Measurements from ENCODE around the gene DNAAF1. TPM values are rescaled to one million over a fixed set of nuclear protein-coding genes. Genes with fewer than 3 reads are reported as not detected.

DNAAF1 gene
- total RNA-seq, 2 donors from 2014 or later, result 0.32 to 8.2 TPM

GRCh38 chr16:84178892-84179611 lies 33.9 kb downstream of the DNAAF1 start:
- no peak overlapping the region for H3K4me3 ChIP-seq
- no peaks in the 10 kb centered on the region for H3K9me3 ChIP-seq
- no peak for DNase-seq (ENCODE audit: low spot score)
- 87% methylated on average over 20 of the region's 28 CpGs for WGBS
- H3K36me3 ChIP-seq, result peaks cover 9 to 25% of the 10 kb centered on the region in 2 donors
- H3K4me1 ChIP-seq (replicated peaks), result peaks cover 6% of the 10 kb centered on the region
- no peak for TF ChIP-seq POLR2A (IDR thresholded peaks at IDR 0.05)
- no peak for TF ChIP-seq POLR2AphosphoS5 (IDR thresholded peaks at IDR 0.05)
- TF ChIP-seq CTCF (IDR thresholded peaks at IDR 0.05), result no peak
- no peak overlapping the region for H3K27ac ChIP-seq
- intact Hi-C loops (cut with DNase I), result loop anchor here (5.0 to 10.0 kb wide), 2 partner anchors 92 to 214 kb away; partner anchors contain the start of gene NECAB2
- no peaks in the 10 kb centered on the region for H3K27me3 ChIP-seq (replicated peaks; ENCODE audit: insufficient read depth)

DNA sequence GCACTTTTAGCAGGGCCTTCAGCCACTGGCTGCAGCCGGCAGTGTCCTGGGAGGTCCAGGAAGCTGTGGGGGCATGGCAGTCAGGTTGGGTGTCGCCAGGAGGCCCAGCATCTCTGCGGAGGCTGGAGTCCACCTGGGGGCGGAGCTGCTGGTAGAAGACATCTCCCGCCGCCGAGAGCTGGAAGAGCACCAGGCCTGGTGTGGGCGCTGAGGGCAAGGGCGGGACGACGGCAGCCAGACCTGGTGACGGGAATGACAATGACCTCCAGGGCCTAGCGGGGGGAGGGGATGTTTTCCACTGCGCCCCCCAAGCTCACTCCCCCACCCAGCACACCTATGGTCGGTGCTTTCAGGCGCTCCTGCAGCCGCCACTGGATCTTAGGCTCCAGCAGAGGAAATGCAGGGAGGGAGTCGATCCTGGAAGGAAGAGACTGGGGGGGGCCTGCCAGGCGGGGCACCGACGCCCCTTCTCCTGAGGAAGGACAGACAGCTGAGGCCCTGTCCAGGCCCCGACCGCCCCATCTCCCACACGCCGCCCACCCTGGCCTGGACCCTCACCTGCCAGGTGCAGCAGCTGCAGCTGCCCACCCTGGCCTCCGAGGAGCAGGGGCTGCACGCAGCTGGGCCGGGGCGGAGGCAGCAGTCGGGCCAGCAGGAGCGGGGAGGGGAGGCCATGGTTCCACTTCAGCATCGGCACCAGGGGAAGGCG lies 34.7 kb downstream of the DNAAF1 start:
- intact Hi-C loops (cut with DNase I), result loop anchor here (5.0 to 10.0 kb wide), 2 partner anchors 92 to 215 kb away; partner anchors contain the start of gene NECAB2

DNA sequence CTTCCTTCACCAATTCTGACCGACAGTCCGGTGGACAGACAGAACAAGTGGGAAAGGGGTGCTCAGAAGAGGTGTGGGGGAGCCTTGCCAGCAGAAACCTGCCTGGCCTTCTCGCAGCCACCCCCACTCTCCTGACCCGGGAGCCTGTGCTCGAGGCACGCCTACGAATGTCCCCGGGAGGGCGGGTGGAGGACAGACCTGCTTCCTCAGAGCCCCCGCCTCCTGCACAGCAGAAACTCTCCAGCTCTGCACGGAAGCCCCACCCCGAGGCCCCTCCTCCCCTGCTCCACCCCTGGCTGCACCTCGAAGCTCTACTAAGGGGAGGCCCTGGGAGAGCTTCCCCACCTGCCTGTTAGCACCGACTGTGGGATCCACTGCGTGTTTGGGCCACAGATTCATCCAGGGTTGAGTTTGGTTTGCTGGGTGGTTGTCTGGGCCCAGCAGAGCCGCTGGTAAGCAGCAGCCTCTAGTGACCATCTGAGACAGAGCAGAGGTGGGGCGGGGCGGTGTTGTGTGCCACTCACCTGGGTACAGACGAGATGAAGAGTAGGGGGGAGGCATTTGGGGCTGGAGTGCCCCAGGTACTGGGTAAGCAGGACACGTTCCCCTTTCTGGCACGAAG lies 35.5 kb downstream of the DNAAF1 start:
- intact Hi-C loops (cut with DNase I), result no loop called here
- no peak for TF ChIP-seq POLR2A (IDR thresholded peaks at IDR 0.05)
- TF ChIP-seq CTCF (IDR thresholded peaks at IDR 0.05), result no peak
- no peak for TF ChIP-seq POLR2AphosphoS5 (IDR thresholded peaks at IDR 0.05)
- H3K27me3 ChIP-seq (replicated peaks; ENCODE audit: insufficient read depth), result no peaks in the 10 kb centered on the region
- peaks cover 9 to 25% of the 10 kb centered on the region in 2 donors for H3K36me3 ChIP-seq
- H3K27ac ChIP-seq, result no peak overlapping the region
- H3K4me3 ChIP-seq, result no peak overlapping the region
- no peaks in the 10 kb centered on the region for H3K9me3 ChIP-seq
- peaks cover 6% of the 10 kb centered on the region for H3K4me1 ChIP-seq (replicated peaks)
- no peak for DNase-seq (ENCODE audit: low spot score)
- WGBS, result 86% methylated on average over 21 of the region's 21 CpGs

More for the DNA sequence above, 34.7 kb downstream of the DNAAF1 start:
- H3K27ac ChIP-seq, result no peak overlapping the region
- peaks cover 9 to 25% of the 10 kb centered on the region in 2 donors for H3K36me3 ChIP-seq
- no peaks in the 10 kb centered on the region for H3K27me3 ChIP-seq (replicated peaks; ENCODE audit: insufficient read depth)
- WGBS, result 85% methylated on average over 30 of the region's 33 CpGs
- H3K4me1 ChIP-seq (replicated peaks), result peaks cover 6% of the 10 kb centered on the region
- no peak overlapping the region for H3K4me3 ChIP-seq
- DNase-seq (ENCODE audit: low spot score), result no peak
- no peaks in the 10 kb centered on the region for H3K9me3 ChIP-seq
- no peak for TF ChIP-seq CTCF (IDR thresholded peaks at IDR 0.05)
- no peak for TF ChIP-seq POLR2AphosphoS5 (IDR thresholded peaks at IDR 0.05)
- TF ChIP-seq POLR2A (IDR thresholded peaks at IDR 0.05), result no peak

GRCh38 chr16:84181144-84181915 lies 36.2 kb downstream of the DNAAF1 start:
- 90% methylated on average over 41 of the region's 41 CpGs for WGBS
- Histone ChIP-seq H3K9me3 (no peaks in the 10 kb centered on the region), H3K4me3 (no peak overlapping the region), H3K4me1 (replicated peaks) (peaks cover 6% of the 10 kb centered on the region), H3K27me3 (replicated peaks; ENCODE audit: insufficient read depth) (no peaks in the 10 kb centered on the region), H3K27ac (no peak overlapping the region), H3K36me3 (peaks cover 9 to 25% of the 10 kb centered on the region in 2 donors)
- DNase-seq (ENCODE audit: low spot score), result no peak
- TF ChIP-seq POLR2A (IDR thresholded peaks at IDR 0.05), result no peak
- no peak for TF ChIP-seq POLR2AphosphoS5 (IDR thresholded peaks at IDR 0.05)
- no peak for TF ChIP-seq CTCF (IDR thresholded peaks at IDR 0.05)
- intact Hi-C loops (cut with DNase I), result no loop called here
